ENCODE data around the gene FAM120B. TPM values are rescaled to one million over a fixed set of nuclear protein-coding genes. Genes with fewer than 3 reads are reported as not detected.
A peak's percentile ranks its signal among the peaks of the same experiment; 100 is the strongest.
"Not testable (repeated sequence)": the region's sequence is repeated elsewhere in the genome, so short reads cannot be mapped to it uniquely, and the experiment has no call there.

FAM120B gene, protein sequence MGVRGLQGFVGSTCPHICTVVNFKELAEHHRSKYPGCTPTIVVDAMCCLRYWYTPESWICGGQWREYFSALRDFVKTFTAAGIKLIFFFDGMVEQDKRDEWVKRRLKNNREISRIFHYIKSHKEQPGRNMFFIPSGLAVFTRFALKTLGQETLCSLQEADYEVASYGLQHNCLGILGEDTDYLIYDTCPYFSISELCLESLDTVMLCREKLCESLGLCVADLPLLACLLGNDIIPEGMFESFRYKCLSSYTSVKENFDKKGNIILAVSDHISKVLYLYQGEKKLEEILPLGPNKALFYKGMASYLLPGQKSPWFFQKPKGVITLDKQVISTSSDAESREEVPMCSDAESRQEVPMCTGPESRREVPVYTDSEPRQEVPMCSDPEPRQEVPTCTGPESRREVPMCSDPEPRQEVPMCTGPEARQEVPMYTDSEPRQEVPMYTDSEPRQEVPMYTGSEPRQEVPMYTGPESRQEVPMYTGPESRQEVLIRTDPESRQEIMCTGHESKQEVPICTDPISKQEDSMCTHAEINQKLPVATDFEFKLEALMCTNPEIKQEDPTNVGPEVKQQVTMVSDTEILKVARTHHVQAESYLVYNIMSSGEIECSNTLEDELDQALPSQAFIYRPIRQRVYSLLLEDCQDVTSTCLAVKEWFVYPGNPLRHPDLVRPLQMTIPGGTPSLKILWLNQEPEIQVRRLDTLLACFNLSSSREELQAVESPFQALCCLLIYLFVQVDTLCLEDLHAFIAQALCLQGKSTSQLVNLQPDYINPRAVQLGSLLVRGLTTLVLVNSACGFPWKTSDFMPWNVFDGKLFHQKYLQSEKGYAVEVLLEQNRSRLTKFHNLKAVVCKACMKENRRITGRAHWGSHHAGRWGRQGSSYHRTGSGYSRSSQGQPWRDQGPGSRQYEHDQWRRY
- 18.4 TPM in 2 replicates for total RNA-seq

DNA sequence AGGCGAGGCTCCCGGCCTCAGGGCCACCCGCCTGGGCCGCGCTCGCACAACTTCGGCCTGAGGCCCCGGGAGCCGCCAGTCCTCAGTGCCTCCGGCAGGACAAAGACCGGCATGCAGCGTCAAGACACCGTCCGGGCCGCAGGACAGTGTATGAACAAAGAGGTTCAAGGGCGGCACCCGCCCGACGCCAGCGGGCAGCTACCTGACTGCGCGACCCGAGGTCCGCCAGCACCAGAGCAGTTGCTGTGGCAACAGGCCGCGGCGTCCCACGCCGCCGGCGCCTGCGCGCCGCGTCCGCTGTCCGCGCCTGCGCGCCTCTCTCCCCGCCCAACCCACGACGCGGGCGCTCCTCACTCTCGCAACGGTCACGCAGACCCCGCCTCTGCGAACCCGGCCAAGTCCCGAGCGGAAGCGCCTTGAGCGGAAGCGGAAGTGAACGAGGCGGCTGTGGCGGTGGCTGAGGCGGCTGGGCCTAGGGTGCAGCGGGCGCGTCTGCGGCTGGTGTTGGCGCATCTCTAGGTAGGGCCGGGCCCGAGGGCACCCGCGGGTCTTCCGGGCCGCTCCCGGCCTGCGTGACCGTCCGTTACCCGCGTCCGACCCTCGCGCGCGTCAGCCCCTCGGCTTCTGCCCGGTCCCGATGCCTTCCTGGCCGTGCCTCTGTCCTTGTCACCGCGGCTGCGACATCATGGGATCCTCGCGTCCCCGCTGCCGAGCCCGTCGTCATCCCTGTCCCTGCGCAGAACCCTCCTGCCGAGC, at the start of gene FAM120B:
TSS of gene FAM120B (plus strand) at position 435 of the 756 bp plus-strand sequence. CDS start 10,633 bp downstream, outside the sequence.
- DNase-seq (ENCODE audit: low spot score), result peak; percentile 97
- peaks cover 4% of the 10 kb centered on the region for H3K9me3 Mint-ChIP-seq
- H3K4me3 Mint-ChIP-seq, result peak within 1 kb of the TSS; percentile 95
- peaks cover 18% of the 10 kb centered on the region for H3K36me3 Mint-ChIP-seq (ENCODE audit: low read depth)
- intact Hi-C loops (cut with micrococcal nuclease), result loop anchor here (1.0 to 10.0 kb wide), 13 partner anchors 13 to 752 kb away; partner anchors contain the start of genes C6orf120, PDCD2, TBP and WDR27
- peaks cover 26% of the 10 kb centered on the region for H3K4me1 Mint-ChIP-seq (ENCODE audit: low read depth)
- H3K27me3 Mint-ChIP-seq (ENCODE audit: insufficient read depth), result peaks cover 32% of the 10 kb centered on the region
- H3K27ac Mint-ChIP-seq, result peak within 1 kb of the TSS; percentile 92

DNA sequence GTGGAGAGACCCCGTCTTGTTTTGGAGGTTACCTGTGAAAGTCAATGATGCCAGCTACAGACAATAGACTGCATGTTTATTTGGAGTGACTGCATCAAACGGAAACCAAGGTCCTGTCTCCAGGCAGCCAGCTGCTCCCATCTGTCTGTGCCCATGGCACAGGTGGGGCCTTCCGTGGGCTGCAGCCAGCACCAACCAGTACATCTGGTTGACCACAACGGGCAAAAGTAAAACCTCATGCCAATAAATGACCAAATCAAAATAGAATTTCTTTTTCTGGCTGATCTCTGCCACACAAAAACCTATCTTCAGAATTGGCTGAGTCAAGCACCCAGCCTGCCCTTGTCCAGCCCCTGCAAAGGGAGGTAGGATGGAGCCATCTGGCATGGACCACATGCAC, 49.2 kb upstream of the FAM120B start:
- Mint-ChIP-seq H3K27me3 (ENCODE audit: insufficient read depth) (peaks cover 12% of the 10 kb centered on the region), H3K36me3 (ENCODE audit: low read depth) (no peaks in the 10 kb centered on the region), H3K27ac (no peak overlapping the region), H3K4me1 (ENCODE audit: low read depth) (no peaks in the 10 kb centered on the region), H3K4me3 (no peak overlapping the region), H3K9me3 (no peaks in the 10 kb centered on the region)
- DNase-seq (ENCODE audit: low spot score), result no peak
- intact Hi-C loops (cut with micrococcal nuclease), result no loop called here

DNA sequence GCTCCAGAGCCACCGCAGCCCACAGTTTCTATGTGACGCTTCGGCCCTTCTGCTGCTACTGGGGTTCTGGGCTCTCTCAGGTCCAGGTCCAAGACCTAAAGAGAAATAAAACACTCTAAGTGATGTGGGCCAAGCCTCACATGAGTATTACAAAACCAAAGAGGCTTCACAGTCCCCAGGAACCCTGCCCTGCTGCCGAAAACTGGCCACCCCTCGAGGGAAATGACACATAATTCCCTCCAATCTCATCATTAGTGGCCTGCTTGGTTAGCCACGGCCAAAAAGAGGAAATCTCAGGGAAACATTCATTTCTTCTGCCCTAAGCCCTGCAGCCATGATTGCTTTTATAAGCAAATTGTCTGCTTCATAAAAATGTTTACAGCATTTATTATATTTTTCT, 48.2 kb upstream of the FAM120B start:
- Mint-ChIP-seq H3K4me1 (ENCODE audit: low read depth) (no peaks in the 10 kb centered on the region), H3K36me3 (ENCODE audit: low read depth) (no peaks in the 10 kb centered on the region), H3K9me3 (no peaks in the 10 kb centered on the region), H3K27ac (no peak overlapping the region), H3K27me3 (ENCODE audit: insufficient read depth) (peaks cover 20% of the 10 kb centered on the region), H3K4me3 (no peak overlapping the region)
- no peak for DNase-seq (ENCODE audit: low spot score)
- intact Hi-C loops (cut with micrococcal nuclease), result no loop called here

DNA sequence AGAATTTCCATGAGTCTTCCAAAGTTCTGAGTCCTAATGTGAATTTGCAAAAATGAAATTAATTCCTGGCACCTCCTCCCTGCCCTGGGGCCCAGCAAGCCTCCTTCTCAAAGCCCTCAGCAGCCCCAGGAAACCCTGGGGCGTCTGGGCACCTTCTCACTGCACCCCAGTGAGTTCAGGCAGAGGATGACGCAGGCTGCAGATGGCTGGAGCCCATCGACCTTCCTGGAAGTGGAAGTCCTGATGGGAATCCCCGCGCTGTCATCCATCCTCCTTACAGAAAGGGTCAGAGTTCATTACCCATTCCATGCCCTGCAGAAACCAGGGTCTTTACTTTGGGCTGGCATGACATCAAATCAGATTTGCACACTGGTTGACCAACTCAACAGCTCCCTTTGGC, 47.3 kb upstream of the FAM120B start:
- intact Hi-C loops (cut with micrococcal nuclease), result no loop called here
- Mint-ChIP-seq H3K4me1 (ENCODE audit: low read depth) (no peaks in the 10 kb centered on the region), H3K9me3 (no peaks in the 10 kb centered on the region), H3K36me3 (ENCODE audit: low read depth) (no peaks in the 10 kb centered on the region), H3K27me3 (ENCODE audit: insufficient read depth) (peaks cover 25% of the 10 kb centered on the region), H3K27ac (no peak overlapping the region), H3K4me3 (no peak overlapping the region)
- DNase-seq (ENCODE audit: low spot score), result no peak

DNA sequence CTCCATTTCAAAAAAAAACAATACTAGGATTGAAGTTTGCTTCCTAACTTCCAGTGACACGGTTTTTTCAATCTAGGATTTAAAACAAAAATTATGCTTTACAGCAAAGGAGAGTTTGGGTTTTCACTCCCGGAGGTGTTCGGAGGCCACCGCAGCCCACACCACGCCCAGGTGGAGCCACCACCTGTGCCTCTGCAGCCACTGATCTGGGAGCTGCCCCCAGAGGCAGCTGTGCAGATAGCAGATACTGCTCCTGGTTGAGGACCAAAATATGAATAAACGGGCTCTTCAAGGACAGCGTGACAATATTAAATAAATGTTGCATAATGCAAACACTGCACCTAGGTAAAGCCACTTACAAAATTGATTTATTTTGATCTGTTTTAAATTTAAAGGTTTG, 45.9 kb upstream of the FAM120B start:
- Mint-ChIP-seq H3K36me3 (ENCODE audit: low read depth) (no peaks in the 10 kb centered on the region), H3K4me1 (ENCODE audit: low read depth) (no peaks in the 10 kb centered on the region)
- intact Hi-C loops (cut with micrococcal nuclease), result no loop called here

DNA sequence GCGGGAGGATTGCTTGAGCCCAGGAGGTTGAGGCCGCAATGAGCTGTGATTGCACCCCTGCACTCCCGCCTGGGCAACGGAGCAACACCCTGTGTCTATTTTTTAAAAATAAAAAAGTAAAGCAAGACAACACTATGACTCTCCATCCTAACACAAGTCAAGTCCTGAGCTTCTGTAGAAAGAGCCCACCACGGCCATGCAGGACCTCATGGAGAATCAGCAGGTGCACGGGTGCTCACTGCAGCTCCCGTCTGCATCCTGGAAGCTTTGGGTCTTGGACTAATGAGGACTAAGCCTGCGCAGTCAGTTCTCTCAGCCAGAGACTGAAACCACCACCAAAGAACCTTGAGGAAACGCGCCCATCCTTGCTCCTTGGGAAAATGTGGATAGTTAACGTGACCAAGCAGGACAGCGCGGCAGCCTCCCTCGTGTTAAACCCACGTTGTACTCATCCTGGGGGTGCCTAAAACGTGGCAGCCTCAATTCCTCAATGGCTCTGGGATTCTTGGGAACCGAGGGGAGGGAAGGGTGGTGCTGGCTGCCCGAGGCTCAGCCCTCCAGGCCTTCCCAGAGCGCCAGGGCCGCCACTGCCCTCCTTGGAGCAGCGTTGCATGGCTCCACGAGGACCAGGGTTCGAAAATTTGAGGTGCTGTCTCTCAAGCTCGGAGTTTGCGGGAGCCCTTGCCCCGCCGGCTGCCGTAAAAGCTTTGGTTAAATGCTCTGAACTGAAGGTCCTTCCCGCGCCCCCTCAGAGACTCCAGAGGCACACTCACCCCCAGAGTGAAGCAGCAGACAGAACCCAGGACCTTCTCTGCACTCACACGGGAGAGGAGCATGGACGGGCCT, 44.7 kb upstream of the FAM120B start:
- Mint-ChIP-seq H3K4me1 (ENCODE audit: low read depth) (no peaks in the 10 kb centered on the region), H3K9me3 (no peaks in the 10 kb centered on the region), H3K27me3 (ENCODE audit: insufficient read depth) (peaks cover 43% of the 10 kb centered on the region), H3K36me3 (ENCODE audit: low read depth) (no peaks in the 10 kb centered on the region), H3K27ac (no peak overlapping the region), H3K4me3 (no peak overlapping the region)
- no peak for DNase-seq (ENCODE audit: low spot score)
- intact Hi-C loops (cut with micrococcal nuclease), result no loop called here

More for the DNA sequence above, 45.9 kb upstream of the FAM120B start:
- Mint-ChIP-seq H3K27me3 (ENCODE audit: insufficient read depth) (peaks cover 35% of the 10 kb centered on the region), H3K27ac (no peak overlapping the region), H3K4me3 (no peak overlapping the region), H3K9me3 (no peaks in the 10 kb centered on the region)
- DNase-seq (ENCODE audit: low spot score), result no peak

DNA sequence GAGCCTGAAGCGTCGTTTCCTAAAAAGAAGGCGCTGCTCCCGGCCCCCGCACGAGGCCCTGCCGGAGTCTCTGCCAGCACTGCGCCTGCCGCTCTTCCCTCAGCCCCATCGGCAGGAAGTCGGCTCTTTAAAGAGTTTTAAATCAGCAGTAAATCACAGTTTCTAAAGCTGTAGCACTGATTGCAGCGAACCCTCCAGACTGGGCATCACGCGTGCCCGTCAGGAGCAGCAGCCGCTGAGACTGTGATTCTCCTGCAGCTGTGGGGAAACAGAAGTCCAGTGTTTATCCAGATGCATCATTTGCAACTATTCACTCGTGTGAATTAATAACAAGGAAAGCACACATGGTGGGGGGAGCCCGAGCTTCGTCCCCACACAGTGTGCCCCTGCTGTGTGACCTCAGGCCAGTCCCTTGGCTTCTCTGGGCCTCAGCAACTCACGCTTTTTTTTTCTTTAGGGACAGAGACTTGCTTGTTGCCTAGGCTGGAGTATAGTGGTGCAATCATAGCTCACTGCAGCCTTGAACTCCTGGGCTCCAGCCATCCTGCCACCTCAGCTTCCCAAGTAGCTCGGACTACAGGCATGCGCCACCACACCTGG, 44.0 kb upstream of the FAM120B start:
- no peak for DNase-seq (ENCODE audit: low spot score)
- Mint-ChIP-seq H3K4me1 (ENCODE audit: low read depth) (no peaks in the 10 kb centered on the region), H3K27me3 (ENCODE audit: insufficient read depth) (peaks cover 40% of the 10 kb centered on the region), H3K4me3 (no peak overlapping the region), H3K27ac (no peak overlapping the region), H3K9me3 (no peaks in the 10 kb centered on the region), H3K36me3 (ENCODE audit: low read depth) (no peaks in the 10 kb centered on the region)
- intact Hi-C loops (cut with micrococcal nuclease), result no loop called here

DNA sequence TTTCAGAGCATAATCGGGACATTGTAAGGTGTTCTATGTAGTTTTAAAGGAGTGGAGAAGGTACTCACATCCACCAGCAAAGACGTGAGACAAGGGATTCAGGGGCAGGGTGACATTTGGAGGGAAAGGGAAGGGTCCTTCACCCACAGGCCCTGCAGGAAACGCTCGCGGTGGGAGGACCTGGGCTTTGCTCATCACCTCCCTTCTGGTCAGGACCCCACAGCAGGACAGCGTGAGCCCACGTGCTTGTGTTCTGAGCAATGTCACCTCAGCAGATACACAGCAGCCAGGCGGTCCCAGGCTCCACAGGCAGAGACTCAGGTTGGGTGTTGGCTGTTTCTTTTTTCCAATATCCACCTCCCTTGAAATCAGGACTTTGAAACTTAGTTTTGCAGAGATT, 43.1 kb upstream of the FAM120B start:
- no peaks in the 10 kb centered on the region for H3K4me1 Mint-ChIP-seq (ENCODE audit: low read depth)
- H3K27me3 Mint-ChIP-seq (ENCODE audit: insufficient read depth), result peaks cover 37% of the 10 kb centered on the region
- no peak overlapping the region for H3K27ac Mint-ChIP-seq
- H3K36me3 Mint-ChIP-seq (ENCODE audit: low read depth), result no peaks in the 10 kb centered on the region
- H3K4me3 Mint-ChIP-seq, result no peak overlapping the region
- no peaks in the 10 kb centered on the region for H3K9me3 Mint-ChIP-seq
- DNase-seq (ENCODE audit: low spot score), result no peak
- intact Hi-C loops (cut with micrococcal nuclease), result no loop called here

DNA sequence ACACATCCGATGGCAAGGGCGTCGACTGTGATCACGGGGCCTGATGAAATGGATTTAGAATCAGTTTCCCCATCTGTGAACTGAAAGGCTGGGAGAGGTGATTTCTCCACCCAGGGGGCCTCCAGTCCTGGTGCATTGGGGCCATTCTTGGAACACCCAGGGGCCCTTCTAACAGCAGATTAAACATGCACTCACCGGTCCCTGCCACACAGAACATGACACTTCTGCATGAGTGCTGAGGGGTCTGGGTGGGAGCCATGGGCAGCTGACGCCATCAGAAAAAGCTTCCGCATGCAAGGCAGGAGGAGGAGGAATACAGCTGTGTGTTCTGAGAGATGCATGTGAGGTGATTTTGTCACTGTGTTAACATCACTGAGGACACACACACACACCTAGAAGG, 42.5 kb upstream of the FAM120B start:
- H3K27ac Mint-ChIP-seq, result no peak overlapping the region
- H3K27me3 Mint-ChIP-seq (ENCODE audit: insufficient read depth), result peaks cover 37% of the 10 kb centered on the region
- no peaks in the 10 kb centered on the region for H3K9me3 Mint-ChIP-seq
- no peak for DNase-seq (ENCODE audit: low spot score)
- no peaks in the 10 kb centered on the region for H3K4me1 Mint-ChIP-seq (ENCODE audit: low read depth)
- no peak overlapping the region for H3K4me3 Mint-ChIP-seq
- no peaks in the 10 kb centered on the region for H3K36me3 Mint-ChIP-seq (ENCODE audit: low read depth)
- intact Hi-C loops (cut with micrococcal nuclease), result no loop called here

DNA sequence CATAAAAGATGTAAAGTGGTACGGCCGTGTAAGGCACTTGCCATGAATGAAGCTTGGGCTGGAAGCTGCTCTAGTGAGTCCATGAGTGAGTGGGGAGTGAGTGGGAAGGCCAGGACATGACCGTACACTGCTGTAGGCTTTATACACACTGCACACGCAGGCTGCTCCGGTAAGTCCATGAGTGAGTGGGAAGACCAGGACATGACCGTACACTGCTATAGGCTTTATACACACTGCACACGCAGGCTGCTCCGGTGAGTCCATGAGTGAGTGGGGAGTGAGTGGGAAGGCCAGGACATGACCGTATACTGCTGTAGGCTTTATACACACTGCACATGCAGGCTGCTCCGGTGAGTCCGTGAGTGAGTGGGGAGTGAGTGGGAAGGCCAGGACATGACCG, 41.9 kb upstream of the FAM120B start:
- H3K36me3 Mint-ChIP-seq (ENCODE audit: low read depth); DNase-seq (ENCODE audit: low spot score); intact Hi-C loops (cut with micrococcal nuclease); H3K4me3 Mint-ChIP-seq; H3K9me3 Mint-ChIP-seq; H3K4me1 Mint-ChIP-seq (ENCODE audit: low read depth); H3K27ac Mint-ChIP-seq: not testable (repeated sequence)
- H3K27me3 Mint-ChIP-seq (ENCODE audit: insufficient read depth), result peaks cover 39% of the 10 kb centered on the region

DNA sequence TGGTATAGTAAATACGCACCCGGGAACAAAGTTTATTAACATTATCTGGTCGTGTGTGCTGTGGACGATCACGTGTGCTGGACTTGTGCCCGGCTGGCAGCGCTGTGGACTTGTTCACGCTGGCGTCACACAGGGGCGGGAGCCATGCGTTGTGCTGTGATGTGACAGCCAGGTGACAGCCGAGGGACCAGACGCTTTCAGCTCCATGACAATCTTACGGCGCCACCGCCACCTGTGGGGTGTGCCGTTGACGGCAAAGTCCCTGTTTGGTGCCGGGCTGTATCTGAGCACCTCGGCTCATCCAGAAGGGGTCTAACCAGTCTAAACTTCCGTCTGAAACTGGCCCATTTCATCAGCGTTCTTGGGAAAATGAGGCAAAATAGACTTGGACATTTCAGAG, 40.9 kb upstream of the FAM120B start:
- H3K9me3 Mint-ChIP-seq, result no peaks in the 10 kb centered on the region
- no peaks in the 10 kb centered on the region for H3K4me1 Mint-ChIP-seq (ENCODE audit: low read depth)
- no peaks in the 10 kb centered on the region for H3K36me3 Mint-ChIP-seq (ENCODE audit: low read depth)
- intact Hi-C loops (cut with micrococcal nuclease), result no loop called here
- peaks cover 42% of the 10 kb centered on the region for H3K27me3 Mint-ChIP-seq (ENCODE audit: insufficient read depth)
- no peak overlapping the region for H3K4me3 Mint-ChIP-seq
- no peak overlapping the region for H3K27ac Mint-ChIP-seq
- no peak for DNase-seq (ENCODE audit: low spot score)

Measured in activated T-helper 1 cell treated with anti-CD3 and anti-CD28 coated beads, Interleukin-12 subunit alpha, Interleukin-12 subunit beta, Interleukin-2, Interleukin-4 antibody, amounts not matched to agents 30 ng/mL and 10 ng/mL and 1 ng/mL, durations not matched to agents 14 hours and 24 hours and 36 hours (primary cell).